DND-41 (cell line): ENCODE results near the gene BMF.

Experiments used
- EZH2 ChIP-seq: IDR thresholded peaks from 3 replicates; pipeline ENCODE4 v1.6.1; 2012; ENCODE audit warnings: borderline replicate concordance, low read depth, mild to moderate bottlenecking, moderate library complexity, low read length, inconsistent platforms; ENCODE audit not compliant: severe bottlenecking
- TF ChIP-seq, protein P1 (sequence below): IDR thresholded peaks from 2 replicates; pipeline ENCODE4 v1.5.1; 2012; ENCODE audit warnings: borderline replicate concordance, low read length, moderate library complexity, mild to moderate bottlenecking; ENCODE audit not compliant: poor library complexity, severe bottlenecking; ENCODE audit errors: extremely low read depth

DNA sequence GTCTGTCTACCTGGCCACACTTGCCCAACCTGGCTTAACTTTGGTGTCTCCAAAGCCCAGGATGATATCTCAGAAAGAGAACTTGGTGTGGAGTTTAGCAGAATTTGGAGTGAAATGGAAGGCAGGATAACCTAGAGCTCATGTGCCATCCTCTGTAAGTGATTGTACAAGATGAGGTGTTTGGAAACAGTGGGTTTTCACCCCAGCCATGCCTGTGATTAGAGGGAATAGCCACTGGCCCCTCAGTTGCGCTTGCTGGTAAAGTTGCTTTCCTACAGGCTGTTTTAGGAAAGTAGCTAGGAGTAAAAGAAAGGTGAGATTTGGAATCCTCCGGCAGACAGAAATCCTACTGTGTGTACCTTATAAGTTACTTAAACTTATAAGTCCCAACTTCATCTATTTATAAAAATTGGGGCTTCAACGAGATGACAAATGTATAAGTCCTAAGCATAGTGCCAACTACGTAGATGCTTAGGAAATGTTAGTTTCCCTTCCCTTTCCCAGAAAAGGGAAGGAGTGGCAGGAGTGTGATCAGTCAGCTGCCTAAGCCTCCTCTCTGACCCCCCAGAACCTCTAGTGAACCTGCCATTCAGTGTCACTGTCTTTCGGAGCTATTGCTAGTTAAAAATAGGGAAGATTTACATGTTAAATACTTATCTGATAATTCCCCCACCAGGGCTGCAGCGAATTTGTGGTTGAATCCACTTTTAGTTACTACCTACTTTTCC is 13.4 kb upstream of the BMF start:
- TF ChIP-seq, protein P1, sequence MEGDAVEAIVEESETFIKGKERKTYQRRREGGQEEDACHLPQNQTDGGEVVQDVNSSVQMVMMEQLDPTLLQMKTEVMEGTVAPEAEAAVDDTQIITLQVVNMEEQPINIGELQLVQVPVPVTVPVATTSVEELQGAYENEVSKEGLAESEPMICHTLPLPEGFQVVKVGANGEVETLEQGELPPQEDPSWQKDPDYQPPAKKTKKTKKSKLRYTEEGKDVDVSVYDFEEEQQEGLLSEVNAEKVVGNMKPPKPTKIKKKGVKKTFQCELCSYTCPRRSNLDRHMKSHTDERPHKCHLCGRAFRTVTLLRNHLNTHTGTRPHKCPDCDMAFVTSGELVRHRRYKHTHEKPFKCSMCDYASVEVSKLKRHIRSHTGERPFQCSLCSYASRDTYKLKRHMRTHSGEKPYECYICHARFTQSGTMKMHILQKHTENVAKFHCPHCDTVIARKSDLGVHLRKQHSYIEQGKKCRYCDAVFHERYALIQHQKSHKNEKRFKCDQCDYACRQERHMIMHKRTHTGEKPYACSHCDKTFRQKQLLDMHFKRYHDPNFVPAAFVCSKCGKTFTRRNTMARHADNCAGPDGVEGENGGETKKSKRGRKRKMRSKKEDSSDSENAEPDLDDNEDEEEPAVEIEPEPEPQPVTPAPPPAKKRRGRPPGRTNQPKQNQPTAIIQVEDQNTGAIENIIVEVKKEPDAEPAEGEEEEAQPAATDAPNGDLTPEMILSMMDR: no peak
- TF ChIP-seq EZH2: no peak
